KMS-11 (cell line): ENCODE data around the gene ZBTB7B.

Experiments
- H2AFZ ChIP-seq: fragments of 200-600 bp; sonication (generic); 2 replicates; pipeline ENCODE4 v1.6.1; 2016; ENCODE audit warnings: antibody characterized with exemption, mixed run types, low read depth
- H3K27ac ChIP-seq: fragments of 200-600 bp; sonication (generic); 2 replicates; pipeline ENCODE4 v1.6.1; 2016; ENCODE audit warnings: mild to moderate bottlenecking, mixed run types
- H3K27me3 ChIP-seq: fragments of 200-600 bp; sonication (generic); 2 replicates; pipeline ENCODE4 v1.6.1; 2017; ENCODE audit warnings: mild to moderate bottlenecking, low read depth, mixed run types, moderate library complexity; ENCODE audit not compliant: insufficient read depth
- H3K36me3 ChIP-seq: fragments of 200-600 bp; sonication (generic); 2 replicates; pipeline ENCODE4 v1.6.1; 2017; ENCODE audit warnings: mild to moderate bottlenecking, mixed run types; ENCODE audit not compliant: insufficient read depth
- H3K4me1 ChIP-seq: fragments of 200-600 bp; sonication (generic); 2 replicates; pipeline ENCODE4 v1.6.1; 2016; ENCODE audit warnings: mild to moderate bottlenecking, low read depth, mixed run types; ENCODE audit not compliant: poor library complexity, severe bottlenecking
- H3K4me2 ChIP-seq: fragments of 200-600 bp; sonication (generic); 2 replicates; pipeline ENCODE4 v1.7.0; 2016; ENCODE audit warnings: mild to moderate bottlenecking, mixed run types
- H3K4me3 ChIP-seq: fragments of 200-600 bp; sonication (generic); IDR thresholded peaks from 2 replicates; pipeline ENCODE4 v1.6.1; 2017; ENCODE audit warnings: low read depth, low read length, mixed read lengths; ENCODE audit not compliant: insufficient read depth
- H3K79me2 ChIP-seq: fragments of 200-600 bp; sonication (generic); 2 replicates; pipeline ENCODE4 v1.6.1; 2016; ENCODE audit warnings: low read depth, mixed run types; ENCODE audit not compliant: insufficient read depth
- H3K9ac ChIP-seq: fragments of 200-600 bp; sonication (generic); 2 replicates; pipeline ENCODE4 v1.6.1; 2016; ENCODE audit warnings: mild to moderate bottlenecking, mixed run types
- H4K20me1 ChIP-seq: fragments of 200-600 bp; sonication (generic); 2 replicates; pipeline ENCODE4 v1.6.1; 2016; ENCODE audit warnings: mild to moderate bottlenecking, mixed run types; ENCODE audit not compliant: insufficient read depth
- CTCF ChIP-seq: fragments of 200-600 bp; sonication (generic); conservative IDR thresholded peaks from 2 replicates; pipeline ENCODE4 v1.6.1; 2017; ENCODE audit warnings: low read depth, mild to moderate bottlenecking, antibody characterized with exemption, low read length, moderate library complexity, mixed read lengths

Gene ZBTB7B

GRCh38 chr1:155063550-155064110 lies 61.0 kb downstream of the ZBTB7B start, which contains the start of gene EFNA4:
Gene EFNA4 (plus strand): TSS chr1:155063740. CDS start chr1:155063824, 84 bp downstream.
- peak within 1 kb of the TSS; percentile 33; the same call in 1 of the 2 replicates for H3K9ac ChIP-seq
- H2AFZ ChIP-seq = peak within 1 kb of the TSS; percentile 84
- H3K4me1 ChIP-seq = peaks cover 30% of the 10 kb centered on the region
- H4K20me1 ChIP-seq = no peaks in the 10 kb centered on the region
- H3K27ac ChIP-seq = peak within 1 kb of the TSS; percentile 34; the same call in 1 of the 2 replicates
- H3K79me2 ChIP-seq = no peaks in the 10 kb centered on the region
- TF ChIP-seq CTCF = no peak
- peak within 1 kb of the TSS; percentile 99 for H3K4me2 ChIP-seq
- peak within 1 kb of the TSS; percentile 98 for H3K4me3 ChIP-seq
- H3K36me3 ChIP-seq = no peaks in the 10 kb centered on the region
- no peaks in the 10 kb centered on the region for H3K27me3 ChIP-seq

- peak overlapping the region; percentile 84 for H2AFZ ChIP-seq
- H3K27ac ChIP-seq = peak overlapping the region; percentile 34; the same call in 1 of the 2 replicates
- H3K27me3 ChIP-seq = no peaks in the 10 kb centered on the region
- no peaks in the 10 kb centered on the region for H3K79me2 ChIP-seq
- H3K4me3 ChIP-seq = peak overlapping the region; percentile 98
- peaks cover 30% of the 10 kb centered on the region for H3K4me1 ChIP-seq
- H3K4me2 ChIP-seq = peak overlapping the region; percentile 99
- no peaks in the 10 kb centered on the region for H3K36me3 ChIP-seq
- H4K20me1 ChIP-seq = no peaks in the 10 kb centered on the region
- peak overlapping the region; percentile 33; the same call in 1 of the 2 replicates for H3K9ac ChIP-seq
- no peak for TF ChIP-seq CTCF
These were observed 61.7 kb downstream of the ZBTB7B start for GRCh38 chr1:155064111-155064831.

GRCh38 chr1:155064832-155065429 lies 62.3 kb downstream of the ZBTB7B start:
- Histone ChIP-seq H3K4me2 (peak overlapping the region; percentile 99), H3K27me3 (no peaks in the 10 kb centered on the region), H3K9ac (no peak overlapping the region), H2AFZ (no peak overlapping the region), H3K79me2 (no peaks in the 10 kb centered on the region), H3K4me3 (no peak overlapping the region), H3K36me3 (no peaks in the 10 kb centered on the region), H3K27ac (no peak overlapping the region), H4K20me1 (no peaks in the 10 kb centered on the region), H3K4me1 (peaks cover 36% of the 10 kb centered on the region)
- TF ChIP-seq CTCF = no peak

- peaks cover 30% of the 10 kb centered on the region for H3K4me1 ChIP-seq
- no peaks in the 10 kb centered on the region for H4K20me1 ChIP-seq
These were observed 64.2 kb downstream of the ZBTB7B start for GRCh38 chr1:155066777-155067176.

More at GRCh38 chr1:155066777-155067176, 64.2 kb downstream of the ZBTB7B start:
- Histone ChIP-seq H3K27me3 (no peaks in the 10 kb centered on the region), H3K27ac (no peak overlapping the region), H3K9ac (no peak overlapping the region), H3K36me3 (no peaks in the 10 kb centered on the region), H3K4me2 (no peak overlapping the region), H3K79me2 (no peaks in the 10 kb centered on the region), H3K4me3 (no peak overlapping the region), H2AFZ (no peak overlapping the region)
- TF ChIP-seq CTCF = 0 out of 2 replicates have a peak, but pooled peaks have one; percentile 16
